Measurements from ENCODE around the gene HACD1. TPM values are rescaled to one million over a fixed set of nuclear protein-coding genes. Genes with fewer than 3 reads are reported as not detected.
"Not testable (repeated sequence)": the region's sequence is repeated elsewhere in the genome, so short reads cannot be mapped to it uniquely, and the experiment has no call there.

HACD1 gene
- total RNA-seq, 1 donor from 2014 or later: 157 TPM

DNA sequence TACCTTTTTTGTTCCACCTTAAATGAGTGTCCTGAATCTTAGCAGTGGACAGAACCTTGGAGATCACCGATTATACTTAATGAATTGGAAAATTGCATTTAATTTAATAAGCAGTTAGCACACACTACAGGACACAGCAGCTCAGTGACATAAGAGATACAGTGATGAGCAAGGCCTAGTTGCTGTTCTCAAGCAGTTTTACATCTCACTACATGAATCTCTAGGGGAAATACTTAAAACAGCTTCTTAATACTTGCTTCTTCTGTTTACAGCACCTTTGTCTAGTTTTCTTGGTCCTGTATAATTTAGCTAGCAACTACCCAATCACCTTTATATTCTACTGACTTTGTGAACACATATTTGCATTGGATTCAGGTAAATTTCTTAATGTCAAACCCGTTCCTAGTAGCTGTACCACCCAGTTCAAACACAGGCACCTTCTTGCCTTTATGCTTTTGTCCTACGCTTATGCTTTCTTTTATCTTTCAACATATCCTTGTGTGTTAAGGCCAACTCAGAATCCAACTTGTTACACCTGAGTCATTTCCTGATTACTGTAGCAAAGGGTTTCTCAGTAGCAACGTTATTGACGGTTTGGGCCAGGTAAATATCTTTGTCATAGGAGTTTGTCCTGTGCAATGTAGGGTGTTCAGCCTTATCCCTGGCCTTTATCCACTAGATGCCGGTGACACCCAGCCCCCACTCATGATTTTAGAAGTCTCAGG is 28.6 kb upstream of the HACD1 start:
- ATAC-seq: no peak

DNA sequence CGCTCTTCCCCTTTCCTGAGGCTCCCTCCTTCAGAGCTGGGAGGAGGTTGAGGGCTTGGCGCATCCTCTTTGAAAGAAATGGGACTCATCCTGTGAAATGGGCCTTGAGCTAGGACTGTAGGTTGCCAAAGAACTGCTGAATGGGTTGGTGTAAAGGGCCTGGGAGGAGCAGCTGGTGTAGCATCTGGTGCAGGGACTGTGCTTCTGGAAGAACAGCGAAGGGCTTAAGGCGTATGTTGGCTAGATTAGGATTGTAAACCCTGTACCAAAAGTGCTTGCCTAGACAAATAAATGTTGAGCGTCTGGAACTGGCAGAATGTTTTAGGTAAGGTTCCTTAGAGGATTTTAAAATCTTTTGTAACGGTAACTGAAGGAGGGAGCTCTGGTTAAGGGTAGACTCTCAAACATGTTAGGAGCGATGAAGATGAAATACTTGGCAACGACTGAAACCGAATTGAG is 27.3 kb upstream of the HACD1 start:
- no peak for DNase-seq (ENCODE audit: missing footprints)
- peak; percentile 4 for ATAC-seq
- intact Hi-C loops (cut with DNase I): no loop called here

More for the DNA sequence above, 28.6 kb upstream of the HACD1 start:
- intact Hi-C loops (cut with DNase I): loop anchor here (5.0 kb wide), 1 partner anchor 37 kb away; no protein-coding TSS in a partner anchor
- no peak for DNase-seq (ENCODE audit: missing footprints)

DNA sequence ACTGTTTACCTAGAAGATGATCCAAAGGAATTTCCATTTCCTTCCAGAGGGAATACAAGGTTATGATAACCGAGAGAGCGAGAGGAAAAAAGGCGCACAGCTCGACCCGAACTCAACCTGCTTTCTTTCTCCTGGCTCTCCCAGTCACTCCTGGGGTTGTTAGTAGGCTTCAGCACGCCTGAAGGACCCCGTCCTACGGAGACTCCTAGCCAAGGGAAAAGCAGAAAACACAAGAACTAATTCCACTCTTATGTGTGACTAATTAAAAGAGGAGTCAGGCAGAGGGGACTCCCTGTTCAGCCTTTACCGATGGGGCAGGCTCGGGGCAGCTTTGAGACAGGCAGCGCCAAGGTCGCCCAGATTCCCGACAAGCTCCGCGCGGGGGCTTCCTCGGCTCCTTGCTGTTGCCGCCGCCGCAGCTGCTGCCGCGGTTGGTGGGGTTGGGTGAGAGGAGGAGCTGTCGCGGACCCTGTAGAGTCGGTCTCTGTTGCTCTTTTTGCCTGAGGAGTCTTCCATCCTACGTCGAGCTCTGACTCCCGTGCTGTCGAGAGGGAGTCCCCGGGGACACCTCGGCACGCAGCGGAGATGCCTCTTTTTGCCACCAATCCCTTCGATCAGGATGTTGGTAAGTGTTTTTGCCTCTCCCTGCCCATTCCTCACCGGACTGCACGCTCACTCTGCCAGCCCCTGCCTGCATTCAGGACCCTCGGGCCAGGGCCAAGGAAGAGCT is 26.7 kb upstream of the HACD1 start, which contains the start of gene STAM:
Gene STAM, plus strand, starts transcription at position 397 of the 730 bp plus-strand sequence. Its CDS starts 189 bp downstream, at position 586.
- DNase-seq (ENCODE audit: missing footprints) (peak; percentile 96), ATAC-seq (peak; percentile 96)
- intact Hi-C loops (cut with DNase I): no loop called here

DNA sequence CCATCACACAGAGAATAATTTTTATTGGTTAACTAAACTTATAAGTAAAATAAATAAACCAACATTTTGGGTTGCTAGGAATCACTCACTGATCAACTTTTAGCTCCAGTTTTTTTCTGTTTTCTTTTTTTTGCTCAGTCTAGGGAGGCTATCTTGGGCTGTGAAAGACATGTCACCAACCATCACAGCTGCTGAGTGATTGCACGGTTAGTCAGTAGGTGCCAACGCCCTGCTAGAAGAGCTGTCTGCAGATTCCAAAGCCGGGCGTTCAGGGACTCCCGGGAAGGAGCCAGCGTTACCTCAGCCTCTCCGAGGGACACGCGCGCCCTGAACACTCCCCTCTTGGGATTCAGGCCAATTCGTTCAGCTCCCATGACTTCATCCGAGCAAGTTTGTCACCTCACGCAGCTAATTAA is 26.2 kb upstream of the HACD1 start:
- DNase-seq (ENCODE audit: missing footprints) (peak; percentile 73), ATAC-seq (peak; percentile 81)
- intact Hi-C loops (cut with DNase I): no loop called here

DNA sequence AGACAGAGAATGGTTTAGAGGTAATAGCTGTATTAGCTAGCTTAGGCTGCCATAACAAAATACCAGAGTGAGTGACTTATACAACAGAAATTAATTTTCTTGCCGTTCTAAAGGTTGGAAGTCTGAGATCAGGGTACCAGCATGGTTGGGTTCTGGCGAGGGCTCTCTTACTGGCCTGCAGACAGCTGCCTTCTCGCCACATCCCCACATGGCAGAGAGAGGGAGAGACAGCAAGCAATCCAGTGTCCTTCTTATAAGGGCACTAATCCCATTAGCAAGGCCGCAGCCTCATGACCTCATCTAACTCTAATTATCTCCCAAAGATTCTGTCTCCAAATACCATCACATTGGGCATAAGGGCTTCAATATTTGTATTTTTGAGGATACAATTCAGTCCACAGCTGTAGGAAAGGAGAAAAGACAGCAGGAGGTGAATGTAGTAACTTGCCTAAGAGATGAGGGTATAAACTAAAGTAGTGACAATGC is 23.2 kb upstream of the HACD1 start:
- intact Hi-C loops (cut with DNase I): no loop called here
- no peak for ATAC-seq
- no peak for DNase-seq (ENCODE audit: missing footprints)

DNA sequence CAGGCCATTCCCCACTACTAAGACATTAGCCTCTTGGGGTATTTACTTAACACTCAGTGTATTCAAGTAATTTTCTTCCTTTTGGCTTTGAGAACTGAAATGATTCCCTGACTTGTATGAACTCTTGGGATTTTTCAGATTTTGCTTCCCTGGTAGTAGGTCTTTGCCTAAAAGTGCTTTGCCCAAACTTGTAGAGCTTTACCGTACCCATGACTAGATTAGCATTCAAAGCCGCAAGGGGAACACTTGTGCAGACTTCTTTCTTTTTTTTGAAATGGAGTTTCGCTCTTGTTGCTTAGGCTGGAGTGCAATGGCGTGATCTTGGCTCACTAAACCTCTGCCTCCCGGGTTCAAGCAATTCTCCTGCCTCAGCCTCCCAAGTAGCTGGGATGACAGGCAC is 20.7 kb upstream of the HACD1 start:
- DNase-seq (ENCODE audit: missing footprints) (no peak), ATAC-seq (no peak)
- intact Hi-C loops (cut with DNase I): no loop called here

DNA sequence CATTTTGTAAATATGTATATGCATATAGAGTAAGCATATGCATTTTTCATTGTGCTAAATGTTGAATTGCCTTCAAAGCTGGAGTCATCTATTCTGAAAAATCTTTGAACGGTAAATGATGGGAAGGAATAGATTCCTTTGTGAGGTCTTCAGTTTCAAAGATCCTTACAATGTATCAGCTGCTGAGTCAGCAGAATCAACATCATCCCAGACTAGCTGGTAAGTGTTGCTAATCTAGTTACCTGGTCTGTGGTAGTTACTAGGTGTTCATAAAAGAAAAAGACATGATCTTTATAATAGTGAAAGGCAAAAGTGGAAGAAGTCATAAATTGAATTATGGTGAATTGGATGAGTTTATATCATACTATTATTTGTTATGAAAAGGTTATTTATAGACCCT is 16.2 kb upstream of the HACD1 start:
- DNase-seq (ENCODE audit: missing footprints) (no peak), ATAC-seq (no peak)
- intact Hi-C loops (cut with DNase I): no loop called here

DNA sequence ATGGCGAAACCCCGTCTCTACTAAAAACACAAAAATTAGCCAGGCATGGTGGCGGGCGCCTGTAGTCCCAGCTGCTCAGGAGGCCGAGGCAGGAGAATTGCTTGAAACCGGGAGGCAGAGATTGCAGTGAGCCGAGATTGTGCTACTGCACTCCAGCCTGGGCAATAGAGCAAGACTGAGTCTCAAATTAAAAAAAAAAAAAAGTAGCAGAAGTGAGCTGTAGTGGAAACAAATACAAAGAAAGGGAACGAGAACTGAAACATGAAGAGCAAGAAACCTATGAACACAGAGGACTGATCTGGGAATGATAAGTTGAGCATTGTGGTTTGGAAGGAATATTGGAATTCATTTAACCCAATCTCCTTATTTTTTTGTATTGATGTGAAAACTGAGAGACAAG is 15.4 kb upstream of the HACD1 start:
- DNase-seq (ENCODE audit: missing footprints); intact Hi-C loops (cut with DNase I); ATAC-seq: not testable (repeated sequence)

DNA sequence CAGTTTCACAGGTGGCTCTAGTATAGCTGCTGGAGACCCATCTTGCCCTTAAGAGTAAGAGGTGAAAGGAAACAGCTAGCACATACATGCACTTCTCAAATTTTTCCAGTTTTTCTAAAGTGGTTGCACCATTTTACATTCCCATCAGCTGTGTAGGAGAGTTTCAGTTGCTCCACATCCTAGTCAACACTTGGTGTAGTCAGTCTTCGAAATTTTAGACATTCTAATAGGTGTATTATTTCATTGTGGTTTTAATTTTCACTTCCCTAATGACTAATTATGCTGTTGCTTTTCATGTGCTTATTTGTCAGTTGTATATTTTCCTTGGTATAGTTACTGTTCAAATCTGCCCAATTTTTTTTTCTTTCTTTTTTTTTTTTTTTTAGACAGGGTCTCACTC is 9.5 kb upstream of the HACD1 start:
- intact Hi-C loops (cut with DNase I): no loop called here
- DNase-seq (ENCODE audit: missing footprints) (no peak), ATAC-seq (no peak)

DNA sequence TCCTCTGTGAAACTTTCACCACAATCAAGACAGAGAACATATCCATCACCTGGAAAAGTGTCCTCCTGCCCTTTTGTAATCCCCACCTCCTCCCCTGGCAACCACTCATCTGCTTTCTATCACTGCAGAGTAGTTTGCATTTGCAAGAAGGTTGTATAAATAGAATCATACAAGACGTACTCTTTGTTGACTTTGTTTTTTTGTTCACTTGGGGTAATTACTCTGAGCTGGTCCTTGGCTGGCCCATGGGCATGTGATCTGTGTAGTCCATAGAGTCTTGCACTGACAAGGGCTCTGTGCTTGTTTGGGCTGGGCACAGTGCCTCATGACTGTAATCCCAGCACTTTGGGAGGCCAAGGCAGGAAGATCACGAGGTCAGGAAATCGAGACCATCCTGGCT is 7.8 kb upstream of the HACD1 start:
- intact Hi-C loops (cut with DNase I): no loop called here
- no peak for DNase-seq (ENCODE audit: missing footprints)
- ATAC-seq: no peak

DNA sequence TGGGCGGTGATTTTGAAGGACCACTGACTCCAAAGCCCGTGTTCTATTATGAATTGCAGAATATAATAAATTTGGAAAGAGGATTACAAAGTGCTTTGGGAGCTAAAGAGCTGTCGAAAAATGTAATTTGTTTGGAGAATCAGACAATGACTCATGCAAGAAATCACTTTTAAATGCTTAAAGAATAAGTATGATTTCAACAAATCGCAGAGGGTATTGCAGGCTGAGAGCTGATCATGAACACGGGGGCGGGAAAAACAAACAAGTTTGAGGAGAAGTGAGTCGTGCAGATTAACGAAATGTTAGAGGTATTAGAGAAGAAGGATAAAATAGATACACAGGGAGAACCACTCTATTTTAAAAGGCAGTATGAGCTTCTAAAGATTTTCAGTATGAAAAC is 4.9 kb upstream of the HACD1 start:
- intact Hi-C loops (cut with DNase I): no loop called here
- ATAC-seq (no peak), DNase-seq (ENCODE audit: missing footprints) (no peak)

DNA sequence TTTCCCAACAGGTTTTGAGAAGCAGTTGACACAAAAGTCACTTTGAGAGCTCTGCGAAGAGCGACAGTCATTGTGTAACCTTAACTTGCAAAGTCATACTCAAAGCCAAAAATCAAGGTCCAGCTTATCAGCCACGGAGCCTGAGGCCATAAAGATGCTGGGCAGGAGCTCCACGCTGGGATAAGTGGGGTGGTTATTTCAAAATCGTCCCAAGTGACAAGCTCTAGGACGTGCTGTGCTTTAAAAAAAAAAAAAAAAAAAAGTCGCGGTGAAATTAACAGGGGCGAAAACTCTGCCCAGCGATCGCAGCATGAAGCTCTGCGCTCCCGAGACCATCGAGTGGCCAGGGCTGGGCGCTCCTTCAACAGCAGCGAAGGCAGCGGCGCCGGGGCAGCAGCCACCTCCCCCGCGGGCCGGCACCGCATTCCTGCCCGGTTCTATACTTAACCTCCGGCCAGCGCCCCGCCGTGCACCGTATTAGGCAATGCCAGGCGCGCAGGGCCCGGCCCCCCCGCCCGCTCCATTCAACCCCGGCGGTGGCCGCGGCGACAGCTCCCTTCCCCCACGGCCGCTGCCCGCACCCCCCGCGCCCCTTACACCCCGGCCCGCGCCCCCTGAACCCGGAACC is 657 bp downstream of the HACD1 start:
- ATAC-seq (peak; percentile 93), DNase-seq (ENCODE audit: missing footprints) (peak; percentile 94)
- intact Hi-C loops (cut with DNase I): loop anchor here (1.0 to 10.0 kb wide), 2 partner anchors 119 to 618 kb away; no protein-coding TSS in a partner anchor

DNA sequence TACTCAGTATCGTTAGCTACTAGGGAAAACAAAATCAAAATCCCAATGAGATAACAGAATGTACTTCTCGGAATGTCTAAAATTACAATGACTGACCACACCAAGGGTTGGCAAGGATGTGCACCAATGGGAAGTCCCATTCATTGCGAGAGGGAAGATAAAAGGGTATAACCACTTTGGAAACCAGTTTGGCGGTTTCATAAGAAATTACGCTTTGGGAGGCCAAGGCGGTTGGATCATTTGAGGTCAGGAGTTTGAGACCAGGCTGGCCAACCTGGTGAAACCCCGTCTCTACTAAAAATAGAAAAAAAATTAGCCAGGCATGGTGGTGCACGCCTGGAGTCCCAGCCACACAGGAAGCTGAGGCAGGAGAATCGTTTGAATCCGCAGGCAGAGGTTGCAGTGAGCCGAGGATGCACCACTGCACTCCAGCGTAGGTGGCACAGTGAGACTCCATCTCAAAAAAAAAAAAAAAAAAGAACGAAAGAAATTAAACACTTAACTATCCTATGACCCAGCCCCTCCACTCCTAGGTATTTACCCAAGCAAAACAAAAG is 7.6 kb downstream of the HACD1 start:
- ATAC-seq (no peak), DNase-seq (ENCODE audit: missing footprints) (no peak)
- intact Hi-C loops (cut with DNase I): loop anchor here (10.0 kb wide), 1 partner anchor 625 kb away; no protein-coding TSS in a partner anchor

DNA sequence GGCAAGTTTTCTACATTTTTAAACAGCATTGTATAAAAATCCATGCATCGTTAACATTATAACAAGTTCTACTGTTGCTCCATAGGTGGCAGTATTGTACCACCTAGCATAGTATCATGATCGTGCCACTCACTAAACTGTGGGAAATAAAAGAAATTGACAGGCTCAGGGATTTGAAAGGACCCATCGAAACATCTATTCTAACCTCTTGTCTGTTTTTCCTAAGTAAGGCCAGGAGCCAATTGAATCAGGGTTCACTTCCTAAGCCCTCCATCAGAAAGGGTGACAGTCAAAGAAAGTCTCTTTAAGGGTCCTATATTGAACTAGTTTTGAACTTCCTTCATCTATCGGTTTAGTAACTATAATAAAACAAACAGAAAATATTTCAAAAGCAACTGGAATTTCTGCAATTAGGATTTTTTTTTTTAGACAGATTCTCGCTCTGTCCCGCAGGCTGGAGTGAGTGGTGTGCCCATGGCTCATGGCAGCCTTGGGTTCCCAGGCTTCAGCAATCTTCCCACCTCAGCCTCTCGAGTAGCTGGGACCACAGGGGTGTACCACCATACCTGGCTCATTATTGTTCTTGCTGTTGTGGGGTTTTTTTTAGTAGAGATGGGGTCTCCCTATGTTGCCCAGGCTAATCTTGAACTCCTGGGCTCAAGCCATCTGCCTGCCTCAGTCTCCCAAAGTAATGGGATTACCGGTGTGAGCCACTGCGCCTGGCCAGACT is 9.4 kb downstream of the HACD1 start:
- peak; percentile 83 for ATAC-seq
- intact Hi-C loops (cut with DNase I): loop anchor here (2.0 kb wide), 1 partner anchor 135 kb away; no protein-coding TSS in a partner anchor
- no peak for DNase-seq (ENCODE audit: missing footprints)

DNA sequence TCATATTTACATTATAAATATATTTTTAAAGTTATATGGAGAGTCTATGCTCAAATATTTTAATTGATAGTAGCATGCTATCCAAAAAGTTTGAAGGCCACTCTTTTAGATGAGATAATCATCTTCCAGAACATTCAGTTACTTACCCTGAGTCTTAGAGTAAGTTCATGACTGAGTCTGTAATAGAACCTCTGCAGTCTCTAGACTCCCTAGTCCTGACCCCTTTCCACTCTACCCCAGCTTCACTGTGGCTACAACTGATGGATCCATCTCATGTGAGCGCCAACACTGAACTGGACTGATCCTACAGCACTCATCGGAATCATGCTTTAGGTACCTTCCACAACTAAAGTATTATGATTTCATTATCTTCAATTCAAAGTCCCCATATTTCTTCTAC is 10.1 kb downstream of the HACD1 start:
- DNase-seq (ENCODE audit: missing footprints) (no peak), ATAC-seq (no peak)
- intact Hi-C loops (cut with DNase I): loop anchor here (2.0 kb wide), 1 partner anchor 136 kb away; no protein-coding TSS in a partner anchor

DNA sequence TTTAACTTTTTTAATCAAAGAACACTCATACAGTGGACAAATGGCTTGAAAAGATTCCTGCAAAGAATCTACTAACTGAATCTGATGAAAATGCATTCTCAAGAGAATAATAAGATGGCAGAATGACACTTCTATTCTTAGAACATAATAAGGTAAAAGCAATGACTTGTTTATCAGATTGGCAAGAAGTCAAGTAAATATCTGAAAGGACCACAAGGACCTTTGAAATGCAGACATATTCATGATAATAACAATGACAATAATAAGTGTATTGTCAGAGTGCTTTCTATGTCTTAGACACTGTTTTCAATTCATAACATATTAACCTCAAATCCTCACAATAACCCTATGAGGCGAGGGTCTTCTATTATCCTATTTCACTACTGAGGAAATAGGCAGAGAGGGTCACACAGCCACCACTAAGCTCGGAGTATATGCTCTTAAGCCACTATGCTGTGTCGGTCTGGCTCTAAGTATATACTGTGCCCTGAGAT is 10.6 kb downstream of the HACD1 start:
- no peak for DNase-seq (ENCODE audit: missing footprints)
- intact Hi-C loops (cut with DNase I): loop anchor here (2.0 kb wide), 1 partner anchor 136 kb away; no protein-coding TSS in a partner anchor
- no peak for ATAC-seq

DNA sequence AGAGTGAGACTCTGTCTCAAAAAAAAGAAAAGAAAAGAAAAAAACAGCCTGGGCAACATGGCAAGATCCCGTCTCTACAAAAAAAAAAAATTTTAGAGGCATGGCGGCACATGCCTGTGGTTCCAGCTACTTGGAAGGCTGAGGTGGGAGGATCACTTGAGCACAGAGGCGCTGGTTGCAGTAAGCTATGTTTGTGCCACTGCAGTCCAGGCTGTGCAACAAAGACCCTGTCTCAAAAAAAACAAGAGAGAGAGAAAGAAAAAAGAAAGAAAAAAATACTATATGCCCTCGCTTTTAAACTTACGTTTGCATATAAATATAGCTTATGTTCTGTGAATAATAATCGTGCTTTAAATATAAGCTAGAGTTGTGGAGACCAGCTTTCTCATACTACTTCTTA is 11.2 kb downstream of the HACD1 start:
- ATAC-seq: no peak
- intact Hi-C loops (cut with DNase I): loop anchor here (2.0 kb wide), 1 partner anchor 137 kb away; no protein-coding TSS in a partner anchor
- DNase-seq (ENCODE audit: missing footprints): no peak

DNA sequence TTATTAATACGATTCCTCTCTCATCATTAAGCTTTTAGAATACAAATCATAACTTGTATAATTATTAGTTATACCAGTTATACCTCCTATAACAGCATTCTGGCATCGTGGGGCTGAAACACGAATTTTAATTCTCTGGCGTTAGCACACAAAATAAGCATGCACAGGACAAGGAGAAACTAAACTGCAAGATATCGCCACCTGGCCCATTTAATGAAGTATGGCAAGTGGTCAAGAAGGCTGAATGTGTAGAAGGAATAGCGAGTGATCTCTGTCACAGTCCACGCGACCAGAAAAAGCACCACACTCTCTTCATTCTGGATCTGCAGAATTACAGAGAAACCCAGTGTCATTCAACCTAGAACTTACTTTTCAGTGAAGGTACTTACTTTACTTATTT is 18.1 kb downstream of the HACD1 start:
- ATAC-seq (no peak), DNase-seq (ENCODE audit: missing footprints) (no peak)
- intact Hi-C loops (cut with DNase I): loop anchor here (5.0 kb wide), 1 partner anchor 147 kb away; the partner anchor contains the start of gene ST8SIA6
